HG03457 (cell line): ENCODE results near the gene RPS18.
"Not testable (repeated sequence)": the region's sequence is repeated elsewhere in the genome, so short reads cannot be mapped to it uniquely, and the experiment has no call there.

Source experiments
- ATAC-seq: cut with Tn5 transposase; IDR thresholded peaks from one replicate; pipeline ENCODE4 v1.9.1; 2021; ENCODE audit warnings: moderate number of reproducible peaks; ENCODE audit not compliant: unreplicated experiment

Gene RPS18

GRCh38 chr6:33271468-33272274 is at the start of gene RPS18, which contains the start of gene VPS52:
RPS18 (plus strand) TSS chr6:33272075; CDS start chr6:33272120, 45 bp downstream.
VPS52 (minus strand) TSS chr6:33271876; CDS start chr6:33271675, 201 bp downstream.
- ATAC-seq, result peak; percentile 60

DNA sequence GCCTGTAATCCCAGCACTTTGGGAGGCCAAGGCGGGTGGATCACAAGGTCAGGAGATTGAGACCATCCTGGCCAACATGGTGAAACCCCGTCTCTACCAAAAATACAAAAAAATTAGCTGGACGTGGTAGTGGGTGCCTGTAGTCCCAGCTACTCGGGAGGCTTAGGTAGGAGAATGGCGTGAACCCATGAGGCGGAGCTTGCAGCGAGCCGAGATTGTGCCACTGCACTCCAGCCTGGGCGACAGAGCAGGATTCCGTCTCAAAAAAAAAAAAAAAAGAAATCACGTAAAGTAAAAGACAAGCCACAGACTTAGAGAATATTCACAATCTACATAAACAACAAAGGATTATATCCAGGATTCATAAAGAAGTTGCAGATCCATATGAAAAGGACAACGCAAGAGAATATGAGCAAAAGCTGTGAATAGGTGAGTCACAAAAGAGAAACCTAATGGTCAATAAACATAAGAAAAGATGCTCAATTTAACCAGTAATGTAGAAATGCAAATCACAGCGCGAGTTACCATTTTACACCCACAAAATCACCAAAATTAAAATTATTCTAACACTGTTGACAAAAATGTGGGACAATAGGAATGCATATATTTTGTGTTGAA is 45.3 kb upstream of the RPS18 start:
- not testable (repeated sequence) for ATAC-seq

DNA sequence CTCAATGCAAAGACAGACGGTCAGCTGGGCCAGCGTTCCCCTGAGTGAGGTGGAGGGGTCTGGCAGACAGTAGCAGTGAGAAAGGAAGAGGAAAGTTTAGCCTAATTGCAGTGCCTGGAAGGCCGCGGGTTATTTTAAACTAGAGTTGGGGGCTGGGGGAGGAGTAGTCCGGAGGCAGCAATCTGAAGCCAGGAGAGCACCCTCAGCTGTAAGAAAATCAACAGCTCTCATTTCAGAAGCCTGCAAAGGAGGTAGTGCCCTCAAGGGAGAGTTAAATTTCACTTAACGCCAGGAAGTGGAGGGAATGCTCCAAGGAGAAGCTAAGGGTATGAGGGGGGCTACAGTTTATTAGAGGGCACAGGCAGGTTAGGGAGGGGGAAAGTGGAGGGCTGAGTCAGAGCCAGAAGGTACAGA is 36.6 kb upstream of the RPS18 start:
- no peak for ATAC-seq

DNA sequence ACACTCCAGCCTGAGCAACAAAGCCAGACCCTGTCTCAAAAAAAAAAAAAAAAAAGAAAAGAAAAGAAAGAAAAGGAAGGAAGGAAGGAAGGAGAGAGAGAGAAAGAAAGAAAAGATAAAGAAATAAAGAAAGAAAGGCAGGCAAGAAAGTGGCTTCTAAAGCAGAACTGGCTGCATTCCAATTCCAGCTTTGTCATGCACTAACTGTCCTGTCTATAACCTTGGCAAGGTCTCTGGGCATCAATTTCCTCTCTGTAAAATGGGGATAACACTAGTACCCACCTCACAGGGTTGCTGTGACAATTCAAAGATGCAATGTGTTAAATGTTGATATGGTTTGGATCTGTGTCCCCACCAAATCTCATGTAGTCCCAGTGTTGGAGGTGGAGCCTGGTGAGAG is 35.5 kb upstream of the RPS18 start:
- no peak for ATAC-seq

DNA sequence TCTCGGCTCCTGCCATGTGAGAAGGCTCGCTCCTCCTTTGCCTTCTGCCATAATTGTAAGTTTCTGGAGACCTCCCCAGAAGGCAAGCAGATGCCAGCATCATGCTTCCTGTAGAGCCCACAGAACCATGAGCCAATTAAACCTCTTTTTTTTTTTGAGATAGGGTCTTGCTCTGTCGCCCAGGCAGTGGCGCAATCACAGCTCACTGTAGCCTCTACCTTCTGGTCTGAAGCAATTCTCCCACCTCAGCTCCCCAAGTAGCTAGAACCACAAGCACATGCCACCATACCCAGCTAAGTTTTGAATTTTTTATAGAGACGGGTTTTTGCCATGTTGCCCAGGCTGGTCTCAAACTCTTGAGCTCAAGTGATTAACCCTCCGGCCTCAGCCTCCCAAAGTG is 35.0 kb upstream of the RPS18 start:
- no peak for ATAC-seq

- no peak for ATAC-seq
Observed at GRCh38 chr6:33237741-33238140, 34.1 kb upstream of the RPS18 start.

DNA sequence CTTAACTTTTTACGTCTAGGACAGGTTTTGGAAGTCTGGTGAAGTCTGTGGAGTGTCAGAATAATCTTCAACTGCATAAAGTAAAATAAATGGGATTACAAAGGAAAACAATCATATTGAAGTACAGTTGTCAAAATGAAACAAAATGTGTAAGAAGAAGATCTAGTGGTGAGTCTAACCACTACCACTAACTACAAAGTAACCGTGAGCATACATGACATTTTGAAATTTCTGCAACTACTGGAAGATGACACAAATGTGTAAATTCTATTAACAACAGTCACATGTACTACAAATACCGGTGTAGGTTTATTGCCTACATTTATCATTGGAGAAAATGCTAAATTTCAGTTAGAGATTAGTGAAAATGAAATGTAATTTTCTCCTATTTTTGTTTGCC is 29.9 kb upstream of the RPS18 start:
- ATAC-seq, result no peak

DNA sequence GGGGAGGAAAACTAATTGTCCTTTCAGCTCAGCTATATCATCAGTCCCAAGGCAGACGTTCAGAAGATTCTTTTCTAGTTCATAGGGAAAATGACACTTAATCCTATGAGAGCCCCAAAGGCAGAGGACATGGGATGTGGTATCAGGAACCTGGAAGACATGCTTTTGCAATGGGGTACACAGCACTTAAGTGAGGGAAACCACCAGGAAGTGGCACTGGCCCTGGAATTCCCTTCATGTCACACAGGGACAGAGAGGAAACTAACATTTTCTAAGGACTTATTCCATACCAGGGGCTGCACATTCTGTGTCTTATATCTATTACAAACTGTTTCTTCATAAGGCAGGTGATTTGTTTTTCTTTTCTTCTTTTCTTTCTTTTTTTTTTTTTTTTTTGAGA is 28.4 kb upstream of the RPS18 start:
- ATAC-seq, result no peak

- peak; percentile 39 for ATAC-seq
Observed at GRCh38 chr6:33247977-33248642, 23.8 kb upstream of the RPS18 start.

- ATAC-seq, result no peak
Observed at GRCh38 chr6:33248643-33248931, 23.3 kb upstream of the RPS18 start.

DNA sequence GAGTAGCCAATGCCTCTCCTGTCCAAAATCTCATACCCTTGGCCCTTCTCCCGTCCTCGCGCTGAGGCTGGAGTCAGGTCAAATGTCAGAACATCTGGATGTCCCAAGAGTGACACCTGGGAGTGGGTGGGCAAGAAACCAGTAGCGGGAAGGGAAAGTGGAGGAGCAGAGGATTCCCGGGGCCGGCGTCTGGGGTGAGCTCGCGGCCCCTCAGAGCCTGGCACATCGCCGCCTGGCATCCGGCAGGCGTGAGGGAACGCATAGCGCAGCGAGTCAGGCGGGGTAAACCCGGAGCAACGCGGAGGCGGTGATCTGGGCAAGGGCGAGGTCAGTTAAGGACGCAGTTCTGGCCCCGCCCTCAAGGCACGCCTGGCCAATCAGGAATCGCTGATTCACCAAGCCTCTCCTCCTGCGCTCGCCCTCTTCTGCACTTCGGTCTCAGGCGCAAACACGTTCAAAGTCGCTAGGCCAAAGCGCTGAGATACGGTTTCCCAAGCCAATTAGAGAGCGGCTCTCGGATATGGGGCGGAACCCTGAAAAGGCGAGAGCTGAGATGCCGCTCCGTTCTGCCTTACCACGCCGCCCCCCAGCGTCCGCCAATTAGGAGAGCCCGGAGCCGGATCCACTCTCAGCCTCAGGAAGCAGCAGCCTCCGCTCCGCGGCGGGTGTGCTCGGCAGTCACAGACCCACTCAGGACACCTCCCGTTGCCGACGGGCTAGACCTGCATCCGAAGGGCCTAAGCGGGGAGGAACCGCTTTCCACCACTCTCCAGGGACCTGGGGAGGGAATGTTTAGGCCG is 22.7 kb upstream of the RPS18 start:
- ATAC-seq, result peak; percentile 77

DNA sequence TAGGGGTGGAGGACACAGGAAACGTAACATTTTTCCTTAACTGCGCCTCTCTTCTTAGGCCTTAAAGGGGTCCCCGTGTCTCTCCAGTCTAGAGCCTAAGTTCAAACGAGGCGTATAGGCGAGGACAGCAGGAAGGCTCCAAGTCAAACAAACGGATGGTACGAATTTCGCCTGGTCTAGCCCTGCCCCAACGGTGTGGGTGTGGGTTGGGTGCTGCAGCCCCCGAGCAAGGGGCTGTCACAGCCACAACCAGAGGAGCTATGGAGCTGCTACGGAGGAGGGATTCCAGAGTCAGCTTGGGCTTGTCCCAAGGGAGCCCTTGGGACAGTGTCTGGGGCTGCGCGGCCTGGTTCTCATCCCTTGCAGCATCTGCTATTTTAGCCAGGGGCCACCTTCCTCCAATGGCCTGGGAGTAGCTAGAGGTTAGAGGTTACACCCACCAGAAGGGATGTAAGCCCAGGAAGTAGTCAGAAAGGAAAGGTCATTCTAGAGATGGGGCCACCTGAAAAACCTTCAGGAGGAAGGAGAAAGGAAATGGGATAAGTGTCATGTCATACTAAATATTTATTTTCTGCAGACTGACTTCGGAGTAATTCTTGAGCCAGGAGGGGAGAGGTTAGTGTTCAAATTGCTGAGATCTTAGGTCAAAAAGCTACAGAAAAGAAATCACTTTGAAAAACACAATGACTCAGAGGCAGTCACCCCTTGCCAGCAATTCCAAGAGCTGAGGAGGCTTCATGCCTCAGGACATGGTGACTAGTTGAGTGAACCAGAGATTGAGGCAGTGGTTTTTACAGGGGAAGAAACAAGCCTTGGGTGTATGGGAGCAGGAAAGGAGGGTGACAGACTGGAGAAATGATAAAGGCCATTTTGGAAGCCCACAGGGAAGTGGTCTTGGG is 21.9 kb upstream of the RPS18 start:
- no peak for ATAC-seq

GRCh38 chr6:33250731-33251130 is 21.1 kb upstream of the RPS18 start:
- no peak for ATAC-seq

- no peak for ATAC-seq
Observed at GRCh38 chr6:33251395-33252012, 20.4 kb upstream of the RPS18 start.

- no peak for ATAC-seq
Observed at GRCh38 chr6:33252759-33253158, 19.1 kb upstream of the RPS18 start.

DNA sequence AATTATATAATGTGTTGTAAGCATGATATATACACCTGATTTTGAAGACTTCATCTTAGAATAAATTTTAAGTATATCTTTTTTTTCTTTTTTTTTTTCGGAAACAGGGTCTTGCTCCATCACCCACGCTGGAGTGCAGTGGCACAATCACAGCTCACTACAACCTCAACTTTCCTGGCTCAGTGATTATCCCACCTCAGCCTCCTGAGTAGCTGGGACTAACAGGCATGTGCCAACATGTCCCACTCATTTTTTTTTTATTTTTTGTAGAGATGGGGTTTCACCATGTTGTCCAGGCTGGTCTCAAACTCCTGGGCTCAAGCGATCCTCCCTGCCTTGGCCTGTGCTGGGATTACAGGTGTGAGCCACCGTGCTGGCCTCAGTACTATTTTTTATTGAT is 17.3 kb upstream of the RPS18 start:
- no peak for ATAC-seq

GRCh38 chr6:33259032-33259431 is 12.8 kb upstream of the RPS18 start:
- no peak for ATAC-seq

GRCh38 chr6:33262490-33262889 is 9.4 kb upstream of the RPS18 start:
- ATAC-seq, result not testable (repeated sequence)

GRCh38 chr6:33264015-33264414 is 7.9 kb upstream of the RPS18 start:
- ATAC-seq, result no peak

DNA sequence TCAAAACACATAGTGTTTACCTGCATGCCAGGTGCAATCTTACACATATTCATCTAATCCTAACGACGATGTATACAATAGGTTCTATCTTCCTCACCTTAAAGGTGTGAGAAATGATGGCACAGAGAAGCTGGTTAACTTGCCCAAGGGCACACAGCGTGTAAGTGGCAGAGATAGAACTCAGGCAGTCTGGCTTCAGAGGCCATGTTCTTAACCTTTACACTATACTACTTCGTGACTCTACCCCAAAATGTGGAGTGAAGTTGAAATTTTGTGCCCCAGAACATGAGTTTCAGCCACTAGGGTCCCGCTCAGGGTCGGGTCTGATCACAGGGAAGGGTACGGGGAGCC is 783 bp upstream of the RPS18 start:
- ATAC-seq, result peak; percentile 1
